Skeletal muscle cell (primary cell): ENCODE results near the gene GBE1.

ENCODE experiments used
- DNase-seq: peaks from one replicate; pipeline ENCODE4 v3.0.0-alpha.2; 2010; ENCODE audit warnings: low read depth
- H3K4me3 ChIP-seq: 2 replicates; pipeline ENCODE4 v1.5.1; 2011; ENCODE audit warnings: low read depth, mild to moderate bottlenecking, control low read depth, low read length, moderate library complexity

GBE1 gene

DNA sequence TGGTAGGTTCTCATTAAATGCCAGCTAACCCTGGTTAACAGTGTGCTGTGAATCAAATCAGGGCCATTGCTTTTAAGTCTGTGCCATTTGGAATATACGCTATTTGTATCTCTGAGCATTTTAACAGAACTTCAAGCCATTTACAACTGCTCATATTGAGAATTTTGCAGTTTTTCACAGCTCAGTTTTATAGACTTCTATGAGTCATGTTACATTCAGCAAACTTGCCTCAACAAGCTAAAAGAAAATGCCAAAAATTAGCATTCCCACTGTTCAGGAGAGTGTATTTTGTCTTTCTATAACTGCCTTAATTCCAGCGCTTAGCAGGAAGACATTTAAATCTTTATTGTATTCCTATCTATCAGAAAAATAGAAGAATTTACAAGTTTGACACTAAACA is 196.4 kb downstream of the GBE1 start:
- no peak for DNase-seq
- no peak overlapping the region for H3K4me3 ChIP-seq

DNA sequence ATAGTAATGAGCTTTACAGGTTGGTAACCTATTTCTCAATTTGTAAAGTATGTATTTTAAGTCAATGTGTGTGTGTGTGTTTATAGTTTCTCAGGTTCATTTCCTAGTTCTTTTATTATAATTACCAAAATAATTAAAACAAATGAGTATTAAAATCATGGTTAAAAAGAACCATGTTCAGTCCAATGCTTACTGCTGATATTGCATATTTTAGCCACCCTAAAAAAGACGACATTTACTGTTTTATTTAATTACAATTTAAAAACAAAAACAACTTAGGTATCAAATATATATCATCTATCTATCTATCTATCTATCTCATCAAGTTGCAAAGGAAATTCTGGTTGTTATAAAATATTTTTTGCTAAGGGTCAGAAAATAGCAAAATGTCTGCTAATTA is 203.3 kb downstream of the GBE1 start:
- no peak for DNase-seq
- no peak overlapping the region for H3K4me3 ChIP-seq

DNA sequence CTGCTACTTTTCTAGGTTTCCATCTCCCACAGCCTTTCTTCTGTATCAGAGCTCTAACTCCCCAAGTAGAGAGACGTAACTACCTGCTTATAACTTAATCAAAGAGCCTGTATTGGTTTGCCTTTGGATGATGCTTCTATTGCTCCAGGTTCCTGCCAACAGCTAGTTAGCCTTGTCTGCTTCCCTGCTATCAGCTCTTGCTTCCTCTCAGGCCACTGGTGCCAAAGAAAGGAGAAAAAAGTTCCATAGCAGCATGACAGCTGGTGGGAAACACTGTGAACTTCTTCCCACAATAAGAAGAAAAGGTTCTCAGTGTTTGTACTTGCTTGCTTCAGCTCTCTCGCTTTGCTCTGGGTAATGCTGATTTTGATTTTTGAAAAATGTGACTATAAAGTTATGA is 206.6 kb downstream of the GBE1 start:
- H3K4me3 ChIP-seq = no peak overlapping the region
- DNase-seq = no peak

DNA sequence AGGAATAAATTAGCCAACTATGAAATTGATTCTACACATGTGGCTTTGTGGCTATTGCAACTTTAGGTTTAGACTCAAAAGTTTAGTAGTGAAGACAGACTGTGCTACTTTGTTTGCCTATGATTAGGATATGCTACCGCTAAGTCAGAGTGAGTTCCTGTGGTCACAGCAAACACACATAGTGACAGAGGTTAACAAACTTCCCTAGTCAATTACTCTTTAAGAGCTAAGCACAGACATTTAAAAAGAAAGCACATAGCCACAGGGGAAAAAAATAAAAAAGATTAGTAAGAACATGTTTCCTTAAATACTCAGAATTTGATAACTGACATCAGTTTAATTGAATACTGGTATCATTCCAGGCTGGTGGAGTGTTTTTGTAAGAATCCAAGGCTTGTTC is 207.1 kb downstream of the GBE1 start:
- DNase-seq = peak; percentile 10
- H3K4me3 ChIP-seq = no peak overlapping the region

DNA sequence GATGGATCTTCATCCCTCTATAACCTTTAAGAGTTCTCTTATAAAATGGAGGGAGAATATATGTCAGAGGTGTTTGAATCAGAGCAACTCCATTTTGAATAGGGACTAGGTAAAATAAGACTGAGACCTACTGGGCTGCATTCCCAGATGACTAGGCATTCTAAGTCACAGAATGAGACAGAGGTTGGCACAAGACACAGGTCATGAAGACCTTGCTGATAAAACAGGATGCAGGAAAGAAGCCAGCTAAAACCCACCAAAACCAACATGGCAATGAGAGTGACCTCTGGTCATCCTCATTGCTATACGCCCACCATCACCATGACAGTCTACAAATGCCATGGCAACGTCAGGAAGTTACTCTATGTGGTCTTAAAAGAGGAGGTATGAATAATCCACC is 211.0 kb downstream of the GBE1 start:
- H3K4me3 ChIP-seq = no peak overlapping the region
- no peak for DNase-seq

DNA sequence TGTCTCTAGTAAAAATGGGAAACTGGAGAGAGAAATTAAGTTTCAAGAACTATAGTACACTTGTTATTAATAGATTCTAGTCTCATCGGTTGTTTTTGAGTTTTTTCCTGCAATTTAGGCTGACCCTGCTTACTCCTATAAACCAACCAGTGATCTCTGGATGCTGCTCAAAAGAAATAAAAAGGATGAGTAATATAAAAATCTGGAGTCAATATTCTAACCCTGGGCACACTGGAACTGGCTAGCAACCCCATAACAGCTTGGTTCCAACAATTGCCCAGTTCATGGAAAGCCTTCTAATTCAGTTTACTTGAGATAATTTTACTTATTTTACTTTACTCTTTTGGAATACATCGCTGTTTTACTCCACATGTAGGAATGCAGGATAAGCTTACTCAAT is 211.6 kb downstream of the GBE1 start:
- no peak for DNase-seq
- H3K4me3 ChIP-seq = no peak overlapping the region

DNA sequence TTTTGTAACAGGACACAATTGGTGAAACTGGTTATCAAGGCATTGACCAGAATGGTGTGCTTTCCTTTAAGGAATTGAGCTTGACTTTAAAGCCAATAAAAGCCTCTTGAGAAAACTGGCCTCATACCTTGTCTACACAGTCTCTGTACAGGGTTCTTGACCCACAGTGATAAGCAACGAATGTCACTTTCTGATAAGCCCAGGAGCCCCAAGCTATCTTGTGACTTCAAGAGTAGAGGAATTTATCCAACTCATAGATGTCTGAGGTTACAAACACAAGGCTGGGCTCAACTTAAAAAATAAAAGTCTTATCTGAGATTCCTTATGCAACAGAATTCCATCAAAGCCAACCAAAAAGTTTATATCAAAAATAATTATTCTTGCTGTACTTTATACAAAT is 212.1 kb downstream of the GBE1 start:
- H3K4me3 ChIP-seq = no peak overlapping the region
- DNase-seq = no peak

DNA sequence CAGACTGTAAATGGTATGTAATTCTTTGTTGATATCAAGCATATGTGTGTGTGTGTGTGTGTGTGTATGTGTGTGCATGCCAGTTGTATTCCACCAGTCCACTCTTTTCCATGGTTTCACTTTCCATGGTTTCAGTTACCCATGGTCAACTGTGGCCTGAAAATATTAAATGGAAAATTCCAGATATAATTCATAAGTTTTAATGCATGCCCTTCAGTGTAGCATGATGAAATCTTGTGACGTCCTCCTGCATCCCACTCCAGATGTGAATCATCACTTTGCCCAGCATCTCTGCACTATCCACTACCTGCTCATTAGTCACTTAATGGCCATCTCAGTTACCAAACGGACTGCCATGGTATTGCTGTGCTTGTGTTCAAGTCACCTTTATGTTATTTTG is 215.9 kb downstream of the GBE1 start:
- DNase-seq = peak; percentile 35
- H3K4me3 ChIP-seq = no peak overlapping the region

DNA sequence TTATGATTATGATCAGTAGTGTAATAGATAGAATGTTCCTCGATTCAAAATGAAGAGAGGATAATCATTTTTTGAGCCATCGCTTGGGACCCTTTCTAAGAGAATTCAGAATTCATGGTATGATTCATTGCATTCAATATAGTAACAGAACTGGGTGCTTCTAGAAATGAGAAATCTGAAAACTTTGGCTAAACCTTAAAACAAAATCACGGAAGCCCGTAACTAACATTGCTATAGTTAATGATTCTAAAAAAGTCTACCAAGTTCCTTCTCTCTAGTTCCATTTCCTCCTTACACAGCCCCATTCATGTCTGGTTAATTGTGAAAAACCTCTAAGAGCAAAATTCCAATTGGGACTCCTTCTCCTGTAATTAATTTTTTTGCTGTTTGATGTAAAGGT is 217.1 kb downstream of the GBE1 start:
- no peak for DNase-seq
- no peak overlapping the region for H3K4me3 ChIP-seq

DNA sequence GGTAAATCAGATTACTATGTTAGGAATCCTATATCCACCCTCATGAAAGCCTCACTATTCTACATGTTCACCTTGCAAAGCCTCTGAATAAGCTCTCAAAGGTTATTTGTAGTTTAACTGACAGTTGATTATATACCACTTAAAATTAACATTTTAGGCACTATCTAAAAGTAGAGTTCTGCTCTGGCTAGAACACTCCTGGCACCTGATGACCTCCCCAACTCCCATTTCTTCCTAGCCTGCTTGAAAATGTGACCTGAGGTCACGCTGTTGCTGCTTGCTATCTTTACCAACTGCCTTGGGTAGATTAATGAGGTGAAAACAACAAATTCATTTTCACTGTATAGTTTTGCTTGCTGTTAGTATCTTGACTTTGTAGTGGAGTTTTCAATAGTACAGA is 220.7 kb downstream of the GBE1 start:
- DNase-seq = no peak
- no peak overlapping the region for H3K4me3 ChIP-seq

DNA sequence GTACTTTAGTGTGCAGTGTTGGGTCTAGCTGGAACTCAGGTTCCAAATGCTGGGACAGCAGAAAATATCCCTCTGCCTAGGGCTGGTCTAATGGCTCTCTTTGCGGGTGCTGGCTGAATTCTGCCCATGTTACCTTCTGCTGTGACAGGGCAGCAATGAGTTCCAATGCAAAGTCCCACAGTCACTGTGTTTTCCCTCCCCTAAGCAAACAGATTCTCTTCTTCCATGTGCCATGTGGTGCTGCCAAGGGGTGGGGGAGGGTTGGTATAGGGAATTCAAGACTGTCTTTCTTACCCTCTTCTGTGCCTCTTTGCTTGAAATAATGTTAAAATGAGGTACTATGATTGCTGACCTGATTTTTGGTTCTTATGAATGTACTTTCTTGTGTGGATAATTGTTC is 229.6 kb downstream of the GBE1 start:
- no peak overlapping the region for H3K4me3 ChIP-seq
- no peak for DNase-seq

DNA sequence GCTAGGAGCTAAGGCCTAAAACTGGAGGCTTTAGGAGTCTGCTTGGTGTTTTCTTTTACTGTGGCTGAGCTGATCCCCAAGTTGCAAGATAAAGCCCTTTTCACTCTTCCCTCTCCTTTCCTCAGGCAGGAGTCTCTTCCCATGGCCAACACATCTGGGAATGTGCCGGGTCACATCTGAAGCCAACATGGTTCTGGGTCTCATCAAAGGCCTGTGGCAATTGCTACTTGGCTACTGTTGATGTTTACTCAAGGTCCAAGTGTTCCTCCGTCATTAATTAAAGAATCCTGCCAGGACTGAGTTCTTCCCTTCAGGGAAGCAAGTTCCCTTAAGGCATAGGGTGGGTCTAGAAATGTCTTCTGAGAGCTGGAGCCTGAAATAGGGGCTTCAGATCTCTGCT is 230.2 kb downstream of the GBE1 start:
- no peak for DNase-seq
- no peak overlapping the region for H3K4me3 ChIP-seq

DNA sequence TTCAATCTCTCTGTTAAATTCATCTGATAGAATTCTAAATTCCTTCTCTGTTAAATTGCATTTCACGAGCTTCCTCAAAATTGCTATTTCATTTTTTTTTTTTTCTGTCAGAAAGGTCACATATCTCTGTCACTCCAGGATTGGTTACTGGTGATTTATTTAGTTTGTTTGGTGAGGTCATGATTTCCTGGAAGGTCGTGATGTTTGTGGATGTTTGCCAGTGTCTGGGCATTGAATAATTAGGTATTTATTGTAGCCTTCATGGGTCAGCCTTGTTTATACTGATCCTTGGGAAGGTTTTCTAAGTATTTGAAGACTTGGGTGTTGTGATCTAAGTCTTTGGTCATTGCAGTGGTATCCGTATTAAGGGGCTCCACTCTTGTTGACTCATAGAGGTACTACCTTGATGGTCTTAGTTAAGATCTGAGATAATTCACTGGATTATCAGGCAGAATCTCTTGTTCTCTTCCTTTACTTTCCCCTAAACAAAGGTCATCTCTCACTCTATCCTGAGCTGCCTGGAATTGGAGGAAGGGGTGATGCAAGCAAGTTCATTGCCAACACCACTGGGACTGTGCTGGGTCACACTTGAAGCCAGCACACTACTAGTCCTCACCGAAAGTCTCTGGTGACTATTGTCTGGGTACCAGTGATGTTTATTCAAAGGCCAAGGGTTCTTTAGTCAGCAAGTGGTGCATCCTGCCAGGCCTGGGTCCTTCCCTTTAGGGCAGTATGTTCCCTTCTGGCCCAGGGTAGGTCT is 231.1 kb downstream of the GBE1 start:
- no peak for DNase-seq
- no peak overlapping the region for H3K4me3 ChIP-seq

DNA sequence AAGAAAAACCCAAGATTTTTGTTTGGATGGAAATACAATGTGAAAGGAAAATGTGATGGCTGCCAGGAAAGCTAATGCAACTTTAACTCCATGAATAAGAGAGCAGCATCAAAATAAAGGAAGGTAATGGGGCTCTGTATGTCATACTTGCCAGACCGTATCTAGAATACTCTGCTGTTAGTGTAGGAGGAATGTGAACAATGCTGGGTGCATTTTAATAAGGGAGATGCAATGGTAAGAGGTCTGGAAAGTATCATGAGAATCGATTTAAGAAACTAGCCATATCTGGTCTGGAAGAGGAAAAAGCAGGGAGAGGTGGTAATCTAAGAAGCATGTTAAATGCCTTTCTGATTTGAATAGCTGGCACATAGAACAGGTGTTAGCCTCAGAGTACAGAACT is 239.6 kb downstream of the GBE1 start:
- no peak overlapping the region for H3K4me3 ChIP-seq
- no peak for DNase-seq

DNA sequence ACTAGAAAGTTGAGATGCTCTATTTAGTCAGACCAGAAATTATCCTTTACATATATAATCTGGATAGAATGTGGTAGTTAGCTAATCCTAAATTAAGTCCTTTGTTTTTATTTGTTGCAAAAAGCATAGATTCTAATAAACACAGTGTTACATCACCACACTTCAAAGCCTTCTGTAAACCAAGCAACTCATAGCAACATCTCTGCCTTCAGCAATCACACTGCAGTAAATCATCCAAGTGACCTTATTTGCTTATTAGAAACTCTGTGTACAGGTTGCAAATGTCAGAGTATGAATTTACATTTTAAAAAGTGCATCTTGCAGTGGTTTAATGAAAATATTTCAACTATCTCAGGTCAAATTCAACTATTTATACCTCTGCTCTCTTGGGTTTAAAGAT is 242.5 kb downstream of the GBE1 start:
- no peak overlapping the region for H3K4me3 ChIP-seq
- DNase-seq = no peak

DNA sequence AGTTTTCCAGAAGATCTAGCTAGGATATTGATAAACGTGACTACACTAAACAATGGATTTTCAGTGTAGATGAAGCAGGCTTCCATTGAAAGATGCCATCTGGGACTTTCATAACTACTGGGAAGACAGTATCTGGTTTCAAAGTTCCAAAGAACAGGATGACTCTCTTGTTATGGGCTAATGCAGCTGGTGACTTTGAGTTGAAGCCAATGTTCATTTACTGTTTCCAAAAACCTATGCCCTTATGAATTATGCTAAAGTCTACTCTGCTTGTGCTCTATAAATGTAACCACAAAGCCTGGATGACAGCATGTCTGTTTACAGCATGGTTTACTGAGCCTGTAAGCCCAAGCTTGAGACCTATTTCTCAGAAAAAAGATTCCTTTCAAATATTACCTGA is 245.4 kb downstream of the GBE1 start:
- no peak overlapping the region for H3K4me3 ChIP-seq
- peak; percentile 21 for DNase-seq

DNA sequence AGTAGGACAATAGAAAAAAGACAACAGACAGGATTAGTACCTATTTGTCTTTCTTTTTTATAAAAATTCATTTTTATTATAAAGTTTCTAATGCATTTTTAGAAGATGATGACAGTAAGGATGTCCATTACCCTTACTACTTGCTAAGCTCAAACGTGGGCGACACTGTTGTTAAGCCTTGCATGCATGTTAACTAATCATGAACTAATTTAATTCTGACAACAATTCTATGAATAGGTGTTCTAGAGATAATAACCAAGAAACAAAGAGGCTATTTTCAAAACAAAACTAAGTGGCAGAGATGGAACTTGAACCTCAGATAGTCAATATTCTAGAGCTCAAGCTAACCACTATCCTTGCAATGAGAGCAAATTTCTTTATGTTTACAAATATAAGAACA is 247.9 kb downstream of the GBE1 start:
- H3K4me3 ChIP-seq = no peak overlapping the region
- no peak for DNase-seq

DNA sequence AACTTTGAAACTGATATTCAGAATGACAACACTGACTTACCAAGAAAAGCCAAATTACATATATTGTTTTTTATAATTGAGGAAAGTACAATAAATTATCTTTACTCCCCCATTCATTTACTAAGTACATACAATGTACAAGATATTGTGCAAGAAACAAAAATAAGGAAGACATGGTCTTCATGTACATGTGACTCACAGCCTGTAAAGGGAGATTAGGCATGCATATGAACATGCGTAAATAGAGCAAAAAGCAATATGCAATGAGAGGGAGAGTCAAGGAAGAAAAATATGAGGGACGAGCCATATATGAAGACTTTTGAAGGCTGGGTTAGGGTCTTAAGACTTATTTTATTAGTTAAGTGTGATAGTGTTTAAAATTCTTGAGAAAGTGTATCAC is 258.4 kb downstream of the GBE1 start:
- no peak overlapping the region for H3K4me3 ChIP-seq
- DNase-seq = no peak

DNA sequence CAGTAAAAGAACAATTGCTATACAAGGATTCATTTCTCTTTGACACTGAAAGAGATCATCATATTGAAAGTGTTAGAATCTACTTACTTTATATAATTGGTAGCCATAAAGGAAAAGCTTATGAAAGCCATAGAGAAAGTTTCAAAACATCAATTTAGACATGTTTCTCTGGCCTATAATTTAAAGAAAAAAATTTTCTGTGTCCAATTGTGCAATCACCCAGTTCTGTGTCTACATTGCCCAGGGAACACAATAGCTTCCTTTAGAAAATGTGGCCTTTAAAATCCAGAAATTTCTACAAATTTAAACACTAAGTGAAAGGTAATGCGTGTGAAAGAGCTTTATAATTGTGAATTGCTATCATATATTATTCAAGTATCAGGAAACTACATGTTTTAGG is 259.2 kb downstream of the GBE1 start:
- no peak for DNase-seq
- no peak overlapping the region for H3K4me3 ChIP-seq

DNA sequence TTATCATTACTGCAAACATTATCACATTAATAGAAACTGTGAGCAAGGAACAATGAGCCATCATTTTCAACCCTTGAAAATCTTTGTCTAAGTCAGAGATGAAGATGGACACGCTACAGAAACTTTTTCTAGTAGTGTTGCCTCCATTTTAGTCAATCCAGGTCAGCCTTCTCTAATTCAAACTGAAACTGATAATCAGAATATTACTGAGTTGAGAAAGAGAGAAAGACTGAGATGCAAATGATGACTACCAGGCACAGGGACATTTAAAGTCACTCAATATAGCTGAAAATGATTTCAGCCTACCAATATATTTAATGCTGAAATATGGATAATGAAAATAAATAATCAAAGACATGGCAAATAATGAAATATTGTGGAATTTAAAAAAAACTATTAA is 261.4 kb downstream of the GBE1 start:
- no peak for DNase-seq
- no peak overlapping the region for H3K4me3 ChIP-seq

DNA sequence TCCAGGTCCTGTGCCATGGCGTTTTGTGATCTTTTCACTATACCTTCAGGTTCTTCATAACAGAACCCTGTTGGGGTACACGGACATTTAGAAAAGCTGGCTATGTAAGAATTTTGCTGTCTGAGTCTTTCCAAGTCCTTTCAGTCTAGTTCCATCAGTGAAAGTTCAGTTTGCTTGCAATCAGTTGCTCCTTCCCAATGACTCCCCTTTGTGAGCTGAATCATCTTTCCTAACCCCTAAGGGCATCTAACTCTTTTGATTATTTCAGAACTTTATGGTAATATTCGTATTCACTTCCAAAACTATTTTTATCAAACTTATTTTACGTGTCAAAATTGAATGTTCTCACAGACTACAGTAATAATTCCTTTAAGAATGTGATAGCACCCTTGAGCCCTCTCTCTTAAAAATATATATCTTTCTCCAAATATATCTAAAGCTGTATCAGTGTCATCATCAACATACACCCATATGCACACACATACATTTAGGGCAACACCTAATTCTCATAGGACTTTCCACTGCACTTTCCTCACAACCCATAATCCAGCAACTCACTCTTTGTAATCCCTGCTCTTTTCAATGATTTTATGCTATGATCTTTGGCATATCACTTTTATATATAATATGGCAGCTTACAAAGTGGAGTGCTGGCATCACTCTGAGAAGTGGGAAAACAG is 263.7 kb downstream of the GBE1 start:
- no peak for DNase-seq
- no peak overlapping the region for H3K4me3 ChIP-seq
